DMS153 treated with DMSO at 0.1 percent for 48 hours (cell line): ENCODE measurements around the gene MYBBP1A.

Experiments used
- DNase-seq: peaks from one replicate; lab custom pipeline; 2025; ENCODE audit not compliant: unreplicated experiment; lab: John Stamatoyannopoulos, UW

Gene MYBBP1A

DNA sequence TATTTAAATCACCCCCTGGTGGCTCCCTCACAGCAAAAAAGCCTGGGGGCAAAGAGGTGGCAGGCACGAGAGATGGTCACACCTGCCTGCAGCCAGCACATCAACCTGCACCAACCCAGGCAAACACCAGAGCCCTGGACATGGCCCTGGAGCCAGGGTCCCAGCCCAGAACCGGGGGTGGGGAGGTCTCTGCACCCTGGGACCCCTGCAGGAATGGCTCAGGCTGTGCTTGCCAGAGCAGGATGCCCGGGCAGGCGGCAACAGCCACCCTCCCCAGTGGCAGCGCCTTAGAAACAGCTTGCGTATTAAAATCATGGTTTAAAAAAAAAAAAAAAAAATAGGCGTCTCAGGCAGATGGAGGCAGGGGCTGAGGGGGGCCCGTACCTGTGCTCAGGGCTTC, 16.2 kb downstream of the MYBBP1A start:
- DNase-seq, result no peak

DNA sequence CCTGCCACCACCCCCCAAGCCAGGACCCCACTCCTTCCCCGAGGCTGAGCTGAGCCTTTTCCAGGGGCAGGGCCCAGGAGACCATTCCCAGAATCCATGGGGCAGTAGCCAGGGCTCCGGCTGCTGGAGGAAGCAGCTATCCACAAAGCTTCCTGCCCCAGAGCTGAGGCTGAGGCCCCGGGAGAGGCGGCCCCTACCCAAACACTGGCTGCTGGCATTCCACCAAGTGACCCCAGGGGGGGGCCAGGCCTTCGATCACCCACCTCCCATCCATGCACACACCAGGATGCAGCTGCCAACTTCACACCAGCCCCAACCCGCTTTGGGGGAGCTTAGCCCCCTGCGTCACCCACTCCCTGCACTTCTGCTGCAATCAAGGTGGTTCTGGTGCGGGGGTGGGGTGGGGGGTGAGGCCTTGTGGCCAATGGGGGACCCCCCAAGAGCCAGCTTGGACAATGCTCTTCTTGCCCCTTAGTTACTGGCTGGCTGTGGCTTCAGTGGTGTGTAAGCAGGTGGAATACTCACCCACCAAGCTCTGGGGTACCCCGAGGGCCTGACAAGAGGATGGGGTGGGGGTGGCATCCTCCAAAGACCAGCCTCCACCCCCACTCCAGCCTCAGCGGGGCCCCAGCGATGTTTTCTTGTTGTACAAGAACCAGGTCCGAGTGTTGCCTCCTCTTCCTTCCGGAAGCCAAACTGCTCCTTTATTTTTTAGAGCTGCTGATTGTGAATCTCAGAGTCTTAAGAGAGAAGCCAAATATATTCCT, 16.8 kb downstream of the MYBBP1A start:
- no peak for DNase-seq

DNA sequence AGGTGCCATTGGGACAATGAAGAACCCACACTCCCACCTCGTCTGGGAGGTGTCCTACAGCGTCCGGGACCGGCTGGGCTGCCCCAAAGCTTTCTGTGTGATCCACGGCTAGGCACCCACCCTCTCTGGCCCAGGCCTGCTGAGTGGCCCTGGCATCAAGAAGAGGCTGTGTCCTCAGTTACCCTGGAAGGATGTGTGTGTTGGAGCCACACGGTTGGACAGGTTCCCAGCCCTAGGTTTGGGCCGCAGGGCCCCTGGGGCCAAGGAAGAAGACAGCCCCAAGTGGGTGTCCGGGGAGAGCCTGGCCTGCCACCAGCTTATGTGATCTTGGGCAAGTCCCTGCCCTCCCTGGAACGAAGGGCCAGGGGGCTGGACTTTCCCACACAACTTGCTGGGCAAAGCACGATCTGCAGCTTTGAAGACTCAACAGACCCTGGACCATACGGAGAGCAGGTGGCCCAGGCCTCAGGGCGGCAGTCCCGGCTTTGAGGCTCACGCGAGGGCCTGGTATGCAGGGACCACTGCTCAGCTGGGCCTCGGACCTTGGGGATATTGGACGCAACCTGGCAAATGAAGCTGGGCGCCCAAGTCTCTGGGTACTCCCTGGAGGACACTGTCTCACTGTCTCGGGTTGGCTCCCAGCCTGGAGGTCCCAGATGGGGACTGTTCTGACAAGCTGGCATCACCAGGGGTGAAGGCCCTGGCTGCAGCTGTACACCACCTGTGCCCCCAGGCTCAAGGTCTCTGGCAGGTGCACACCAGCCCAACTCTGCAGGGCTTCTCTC, 17.5 kb downstream of the MYBBP1A start:
- DNase-seq, result no peak

DNA sequence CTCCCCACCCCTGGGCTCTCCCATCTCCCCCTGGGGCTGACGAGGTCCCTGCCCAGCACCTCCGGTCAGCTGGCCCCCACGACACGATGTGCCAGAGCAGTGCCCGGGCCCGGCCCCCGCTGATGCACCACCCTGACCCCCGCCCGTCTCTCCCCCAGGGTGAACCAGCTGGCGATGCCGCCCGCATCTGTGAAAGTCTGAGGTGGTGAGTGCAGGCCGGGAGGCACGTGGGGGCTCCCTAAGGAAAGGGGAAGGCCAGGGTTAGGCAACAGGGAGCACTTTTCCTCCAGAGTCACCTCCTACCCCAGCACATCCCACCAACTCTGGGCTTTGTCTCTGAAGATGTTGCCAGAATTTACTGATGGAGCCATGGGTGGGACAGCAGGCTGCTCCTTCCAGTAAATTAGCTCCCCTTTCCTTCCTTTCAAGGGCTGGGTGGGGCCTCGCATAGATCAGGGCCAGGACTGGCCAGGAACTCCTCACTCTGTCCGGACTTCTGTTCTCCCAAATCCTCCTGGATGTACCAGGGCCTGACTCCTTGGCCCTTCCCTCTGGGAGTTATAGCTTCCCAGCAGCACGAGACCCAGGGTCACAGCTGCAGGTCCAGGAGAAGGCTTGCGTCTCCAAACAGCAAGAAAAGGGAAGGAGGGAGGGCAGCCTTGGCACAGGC, 18.3 kb downstream of the MYBBP1A start:
- no peak for DNase-seq

DNA sequence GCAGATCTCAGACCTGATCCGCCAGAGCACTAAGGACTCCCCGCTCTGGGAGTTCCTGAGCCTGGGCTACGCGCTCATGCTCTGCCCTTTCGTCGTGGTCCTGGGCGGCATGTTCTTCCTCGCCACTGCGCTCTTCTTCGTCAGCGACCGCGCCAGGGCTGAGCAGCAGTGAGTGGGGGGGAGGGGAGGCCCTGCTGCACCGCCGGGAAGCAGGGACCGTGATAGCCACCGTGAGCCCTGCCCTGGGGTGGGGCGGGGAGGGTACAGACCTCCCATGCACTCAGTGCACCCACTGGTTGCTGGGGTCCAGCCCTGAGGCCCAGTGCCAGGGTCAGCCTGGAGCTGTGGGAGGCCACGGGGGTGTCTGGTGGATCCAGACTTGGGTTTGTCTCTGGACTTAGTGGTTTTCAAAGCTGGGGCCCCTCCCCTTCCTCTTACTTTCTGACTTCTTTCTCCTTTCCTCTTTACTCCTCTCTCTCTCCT, 18.9 kb downstream of the MYBBP1A start:
- no peak for DNase-seq

DNA sequence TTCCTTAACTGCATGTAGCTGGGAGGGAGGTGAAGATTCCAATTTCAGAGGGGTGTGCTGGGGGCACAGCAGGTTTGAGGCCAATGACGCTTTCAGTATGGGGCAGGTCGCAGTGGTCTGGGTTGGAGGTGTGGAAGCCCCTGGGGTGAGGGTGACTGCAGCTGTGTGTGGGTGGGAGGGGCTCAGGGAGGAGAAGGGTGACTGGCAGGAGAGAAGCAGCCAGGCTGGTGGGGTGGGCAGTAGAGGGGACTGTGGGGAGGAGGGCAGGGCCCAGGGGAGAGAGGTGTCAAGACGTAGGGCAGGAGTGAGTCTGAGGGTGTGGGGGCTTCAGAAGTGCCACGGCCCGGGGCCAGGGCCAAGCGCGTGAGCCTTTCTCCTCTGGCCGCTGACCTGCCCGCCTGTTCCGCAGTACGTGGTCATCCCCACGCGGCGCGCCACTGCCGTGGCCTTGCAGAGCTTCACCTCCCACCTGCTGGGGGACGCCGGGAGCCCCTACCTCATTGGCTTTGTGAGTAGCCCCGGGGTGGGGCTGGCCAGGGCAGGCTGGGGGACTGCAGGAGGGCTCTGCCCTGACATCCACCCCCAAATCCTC, 19.4 kb downstream of the MYBBP1A start:
- no peak for DNase-seq

DNA sequence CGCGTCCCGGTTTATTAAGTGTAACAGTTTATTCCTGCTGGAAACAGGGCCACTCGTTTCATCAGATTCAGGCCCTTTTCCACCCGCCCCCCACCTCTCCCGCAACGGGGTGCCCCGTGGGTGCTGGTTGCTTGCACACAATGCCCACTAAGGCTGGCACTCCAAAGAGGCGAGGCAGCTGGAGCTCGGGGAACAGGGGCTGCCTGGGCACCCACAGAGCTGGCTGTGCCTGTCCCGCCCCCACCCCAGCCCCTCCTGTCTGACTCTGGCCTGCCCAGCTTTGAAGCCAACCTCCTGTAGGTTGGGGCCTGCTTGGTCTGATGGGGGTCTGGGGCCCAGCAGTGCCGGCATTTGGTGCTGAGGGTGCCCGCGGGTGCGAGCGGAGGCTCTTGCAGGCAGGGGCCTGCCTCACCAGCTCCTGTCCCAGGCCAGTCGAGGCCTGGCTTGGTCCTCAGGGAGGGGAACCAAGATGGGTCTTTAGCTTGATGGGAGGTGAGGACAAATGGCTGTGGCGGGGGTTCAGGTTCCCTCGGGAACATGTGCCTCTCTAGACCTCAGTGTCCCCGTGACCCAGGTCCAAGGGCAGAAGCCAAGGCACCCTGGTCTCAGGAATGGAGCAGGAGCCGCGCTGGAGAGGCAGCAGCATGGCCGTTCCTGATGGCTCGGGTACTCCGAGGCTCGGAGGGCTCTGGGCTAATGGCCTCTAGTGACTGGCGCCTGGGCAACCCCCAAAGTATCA, 20.1 kb downstream of the MYBBP1A start:
- no peak for DNase-seq

DNA sequence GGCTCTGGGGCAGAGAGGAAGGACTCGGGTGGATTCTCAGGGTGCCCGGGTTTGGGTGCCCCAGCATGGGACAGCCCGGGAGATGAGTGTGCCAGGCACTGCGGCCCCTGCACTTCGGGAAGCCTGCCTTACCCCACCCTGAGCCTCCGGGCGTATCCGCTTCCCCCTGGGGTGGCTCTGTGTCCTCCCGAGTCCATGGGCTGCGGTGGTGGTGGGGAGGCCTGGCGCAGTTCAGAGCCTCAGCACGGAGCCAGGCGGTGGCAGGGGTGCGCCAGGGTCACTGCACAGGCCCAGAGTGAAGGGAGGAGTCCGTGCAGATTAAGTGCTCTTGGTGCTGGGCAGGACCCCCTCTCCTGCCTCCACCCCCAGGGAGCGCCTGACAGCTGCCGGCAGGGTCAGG, 20.7 kb downstream of the MYBBP1A start:
- DNase-seq, result no peak

DNA sequence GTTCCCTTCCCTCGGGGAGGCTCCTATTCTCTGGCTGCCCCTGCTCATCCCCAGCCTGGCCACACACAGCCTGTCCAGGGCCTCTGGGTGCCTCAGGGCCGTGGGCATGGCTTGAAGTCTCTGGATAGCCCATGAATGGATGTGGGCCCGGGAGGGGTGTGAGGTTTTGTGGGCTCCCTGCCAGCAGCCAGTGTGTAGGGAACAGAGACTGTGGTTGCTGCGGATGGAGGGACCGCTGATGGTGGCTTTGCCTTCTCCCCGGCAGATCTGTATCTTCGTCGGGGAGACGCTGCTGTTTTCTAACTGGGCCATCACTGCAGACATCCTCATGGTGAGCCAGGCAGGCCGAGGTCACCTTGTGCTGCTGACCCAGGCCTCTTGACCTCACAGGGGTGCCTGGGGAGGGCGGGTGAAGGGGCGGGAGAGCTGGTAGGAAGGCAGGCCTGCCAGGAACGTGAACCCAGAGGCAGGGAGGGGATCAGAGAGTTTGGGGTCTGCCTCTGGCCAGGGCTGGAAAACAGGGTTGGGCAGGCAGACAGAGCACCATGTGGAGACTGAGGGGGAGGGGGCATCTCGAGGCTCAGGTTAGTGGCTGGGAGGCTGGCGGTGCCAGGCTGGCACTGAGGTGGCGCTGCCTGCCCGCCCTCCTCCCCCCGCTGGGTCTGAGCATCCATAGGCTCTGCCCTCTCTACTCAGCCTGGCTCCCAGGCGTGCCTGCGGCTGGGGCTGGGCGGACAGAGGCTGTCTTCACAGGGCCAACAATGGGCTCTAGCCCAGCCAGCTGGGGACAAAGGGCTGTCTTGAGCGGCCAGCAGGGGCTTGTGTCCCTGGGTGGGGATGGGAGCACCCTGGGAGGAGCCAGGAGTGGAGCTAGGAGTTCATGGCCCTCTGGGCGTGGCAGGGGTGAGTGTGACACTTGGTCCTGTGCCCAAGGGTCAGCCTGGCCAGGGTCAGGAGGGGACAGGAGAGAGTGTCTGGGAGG, 21.4 kb downstream of the MYBBP1A start:
- no peak for DNase-seq

DNA sequence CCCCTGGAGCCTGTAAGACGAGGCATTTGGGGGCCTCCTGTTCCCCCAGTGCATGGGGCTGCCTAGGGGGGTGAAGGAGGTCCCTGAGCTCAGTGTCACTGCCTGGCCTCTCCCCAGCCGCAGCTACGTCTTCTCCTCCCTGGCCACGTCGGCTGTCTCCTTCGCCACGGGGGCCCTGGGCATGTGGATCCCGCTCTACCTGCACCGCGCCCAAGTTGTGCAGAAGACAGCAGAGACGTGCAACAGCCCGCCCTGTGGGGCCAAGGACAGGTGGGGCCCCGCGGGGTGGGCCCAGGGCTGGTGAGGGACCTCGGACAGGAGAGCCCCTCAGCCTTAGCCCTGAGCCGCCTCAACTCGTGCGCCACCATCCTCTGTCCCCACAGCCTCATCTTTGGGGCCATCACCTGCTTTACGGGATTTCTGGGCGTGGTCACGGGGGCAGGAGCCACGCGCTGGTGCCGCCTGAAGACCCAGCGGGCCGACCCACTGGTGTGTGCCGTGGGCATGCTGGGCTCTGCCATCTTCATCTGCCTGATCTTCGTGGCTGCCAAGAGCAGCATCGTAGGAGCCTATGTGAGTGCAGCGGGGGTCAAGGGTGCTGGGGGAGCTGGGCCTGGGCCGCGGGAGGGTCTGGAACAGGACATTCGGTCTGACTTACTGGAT, 22.2 kb downstream of the MYBBP1A start:
- DNase-seq, result no peak

DNA sequence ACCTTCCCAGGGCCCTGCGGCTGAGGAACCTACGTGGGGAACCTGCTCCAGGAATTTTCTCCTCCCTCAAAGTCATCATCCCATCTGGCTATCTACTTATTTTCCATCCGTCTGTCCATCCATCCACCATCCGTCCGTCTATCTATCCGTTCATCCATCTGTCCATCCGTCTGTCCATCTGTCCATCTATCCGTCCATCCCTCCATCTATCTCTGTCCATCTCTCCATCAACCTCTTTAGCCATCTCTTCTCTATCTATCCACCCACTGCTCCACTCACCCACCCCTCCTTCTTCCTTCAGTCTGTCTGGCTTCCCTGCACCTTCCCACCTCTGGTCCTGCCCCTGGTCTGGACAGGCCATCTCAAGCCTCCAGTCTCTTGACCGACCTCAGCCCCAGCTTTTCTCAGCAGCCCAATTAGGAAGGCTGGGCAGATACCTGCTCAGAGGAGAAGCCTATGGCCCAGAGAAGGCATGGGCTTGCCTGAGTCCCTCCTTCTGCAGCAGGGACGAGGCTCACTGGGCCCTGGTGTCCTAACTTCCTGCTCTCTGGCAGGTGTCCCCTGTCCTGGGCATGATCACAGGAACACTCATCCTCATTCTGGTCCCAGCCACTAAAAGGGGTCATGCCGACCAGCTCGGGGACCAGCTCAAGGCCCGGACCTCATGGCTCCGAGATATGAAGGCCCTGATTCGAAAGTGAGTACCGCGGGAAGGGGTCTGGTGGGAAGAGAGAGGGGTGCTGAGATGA, 23.0 kb downstream of the MYBBP1A start:
- DNase-seq, result no peak

DNA sequence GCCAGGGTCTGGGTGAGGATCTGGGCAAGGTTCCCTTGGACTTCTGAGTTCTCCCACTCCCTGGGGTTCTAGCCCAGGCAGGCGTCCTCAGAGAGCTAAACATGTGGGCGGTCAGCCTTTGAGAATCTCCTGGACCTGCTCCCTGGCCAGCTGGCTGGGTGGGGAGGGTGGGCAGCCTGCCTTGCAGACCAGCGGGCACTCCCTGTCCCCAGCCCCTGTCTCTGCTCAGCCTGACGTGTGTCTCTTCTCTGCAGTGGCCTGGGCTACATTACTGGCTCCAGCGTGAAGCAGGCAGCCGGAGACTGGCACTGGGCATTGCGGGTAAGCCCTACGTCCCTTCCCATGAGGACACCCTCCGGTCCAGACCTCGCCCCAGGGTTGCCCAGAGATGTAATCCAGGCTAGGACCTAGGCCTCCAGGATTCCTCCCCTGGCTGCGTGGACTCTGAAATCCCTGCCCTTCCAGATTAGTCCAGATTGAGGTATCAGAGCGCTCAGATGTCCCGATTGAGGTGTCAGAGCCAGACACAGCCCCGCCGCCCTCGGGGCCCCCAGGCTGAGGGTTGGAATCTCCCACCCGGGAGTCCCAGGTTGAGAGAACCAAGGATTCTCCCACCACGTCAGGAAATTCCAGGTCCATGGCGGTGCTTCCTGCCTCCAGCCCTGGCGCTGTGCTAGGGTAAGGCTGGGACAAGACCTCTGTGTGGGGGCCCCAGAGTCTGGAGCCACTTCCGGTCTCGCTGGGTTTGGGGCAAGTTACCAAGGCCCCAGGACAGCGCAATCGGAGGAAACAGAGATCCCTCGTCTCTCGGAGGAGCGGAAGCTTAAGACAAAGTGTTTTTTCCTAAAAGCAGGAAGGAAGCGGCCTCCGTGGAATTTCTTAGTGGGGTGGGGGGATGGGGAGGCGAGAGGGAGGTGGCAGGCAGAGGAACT, 24.1 kb downstream of the MYBBP1A start:
- no peak for DNase-seq

DNA sequence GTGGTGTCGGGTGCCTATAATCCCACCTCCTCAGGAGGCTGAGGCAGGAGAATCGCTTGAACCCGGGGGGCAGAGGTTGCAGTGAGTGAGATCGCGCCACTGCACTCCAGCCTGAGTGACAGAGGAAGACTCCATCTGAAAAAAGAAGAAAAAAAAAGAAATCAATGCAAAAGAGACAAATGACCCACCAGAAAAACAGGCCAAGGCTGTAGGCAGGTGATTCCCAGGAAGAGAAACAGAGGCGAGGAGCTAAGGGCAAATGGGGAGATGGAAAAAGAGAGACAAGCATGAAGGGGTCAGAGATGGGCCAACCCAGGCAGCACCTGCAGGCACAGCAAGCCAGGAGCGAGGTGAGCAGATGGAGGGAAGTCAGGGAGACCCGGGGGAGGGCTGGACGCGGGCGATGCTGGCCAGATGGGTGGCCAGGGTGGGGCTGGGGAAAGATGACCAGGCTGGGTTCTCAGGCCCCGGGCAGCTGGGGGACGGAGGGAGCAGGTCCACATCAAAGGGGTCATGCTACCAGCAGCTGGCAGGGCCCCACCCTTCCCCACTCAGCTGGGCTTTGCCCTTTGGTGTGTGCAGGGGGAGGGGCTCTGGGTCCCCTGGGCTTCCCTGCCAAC, 25.5 kb downstream of the MYBBP1A start:
- no peak for DNase-seq

DNA sequence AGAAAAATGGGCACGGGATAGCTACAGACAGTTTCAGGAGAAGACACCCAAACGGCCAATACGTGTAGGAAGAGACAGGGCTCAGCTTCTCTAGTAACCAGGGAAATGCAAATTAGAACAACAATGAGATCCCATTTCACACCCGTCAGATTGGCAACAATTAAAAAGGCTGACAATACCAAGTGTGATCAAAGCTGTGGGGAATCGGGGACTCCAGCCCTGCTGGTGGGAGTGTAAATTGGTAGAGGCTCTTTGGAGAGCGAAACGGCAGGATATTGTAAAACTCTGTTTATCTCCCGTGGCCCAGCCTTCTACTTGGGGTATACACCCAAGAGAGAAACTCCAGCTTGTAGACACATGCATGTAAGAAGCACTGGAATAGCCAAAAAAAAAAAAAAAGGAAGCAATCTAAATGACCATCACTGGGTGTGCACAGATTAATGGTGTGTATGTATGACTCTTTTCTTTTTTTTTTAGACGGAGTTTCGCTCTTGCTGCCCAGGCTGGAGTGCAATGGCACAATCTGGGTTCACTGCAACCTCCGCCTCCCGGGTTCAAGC, 27.5 kb downstream of the MYBBP1A start:
- DNase-seq, result no peak

DNA sequence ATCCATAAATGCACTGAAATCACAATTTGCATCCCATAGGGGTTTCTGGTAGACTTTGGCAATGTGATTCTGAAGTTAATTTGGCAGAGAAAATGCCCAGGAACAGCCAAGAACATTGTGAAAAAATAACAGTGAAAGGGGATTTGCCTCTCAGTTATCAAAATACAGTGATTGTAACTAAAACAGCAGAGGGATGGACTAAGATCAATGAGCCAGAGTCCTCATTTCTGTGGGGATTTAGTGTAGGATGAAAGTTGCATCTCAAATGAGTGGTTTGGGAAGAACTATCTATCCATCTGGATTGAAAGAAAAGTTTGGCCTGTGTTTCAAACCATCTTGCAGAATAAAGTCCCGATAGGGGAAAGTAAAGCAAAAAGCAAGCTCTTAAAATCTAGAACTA, 28.1 kb downstream of the MYBBP1A start:
- no peak for DNase-seq

DNA sequence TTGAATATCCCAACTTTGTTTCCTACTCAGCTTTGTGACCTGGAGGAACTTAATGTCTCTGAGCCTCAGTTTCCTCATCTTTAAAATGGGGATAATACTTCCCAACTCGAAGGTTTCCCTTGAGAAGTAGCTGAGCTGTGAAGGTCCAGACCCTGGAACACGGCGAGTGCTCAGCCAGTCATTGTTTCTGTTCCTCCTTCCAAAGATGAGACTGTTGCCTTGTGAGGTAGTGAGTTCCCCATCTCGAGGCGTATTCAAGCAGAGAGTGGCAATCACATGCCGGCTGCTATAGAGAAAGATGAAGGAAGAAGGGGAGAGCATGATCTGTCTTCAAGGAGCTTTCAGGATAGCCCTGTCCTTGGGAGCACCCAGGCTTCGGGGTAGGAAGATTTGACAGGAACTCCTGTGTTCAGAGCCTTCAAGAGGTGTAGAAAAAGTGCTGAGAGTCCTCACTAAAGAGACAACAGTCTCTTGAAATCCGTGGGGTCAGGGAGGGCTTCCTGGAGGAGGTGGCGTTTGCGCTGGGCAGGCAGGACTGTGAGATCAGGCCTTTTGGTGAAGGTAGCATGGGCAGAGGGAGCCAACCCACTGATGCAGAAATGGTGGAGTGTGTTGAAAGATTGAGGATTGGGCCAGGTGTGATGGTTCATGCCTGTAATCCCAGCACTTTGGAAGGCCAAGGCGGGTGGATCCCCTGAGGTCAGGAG, 29.3 kb downstream of the MYBBP1A start:
- DNase-seq, result no peak
